OCI-LY3 (cell line): ENCODE data around the gene TYSND1.
"Not testable (repeated sequence)": the region's sequence is repeated elsewhere in the genome, so short reads cannot be mapped to it uniquely, and the experiment has no call there.

Experiments
- H2AFZ ChIP-seq: fragments of 200-600, 300-600 bp; shearing (Covaris generic); 2 replicates; pipeline ENCODE4 v1.6.0; 2014; ENCODE audit warnings: antibody characterized with exemption, low read depth, low read length
- H3K27ac ChIP-seq: fragments of 200-600, 300-600 bp; sonication (generic); 2 replicates; pipeline ENCODE4 v1.5.1; 2014; ENCODE audit warnings: mild to moderate bottlenecking, low read length, moderate library complexity, mixed read lengths
- H3K27me3 ChIP-seq: fragments of 200-600, 300-600 bp; sonication (generic); 2 replicates; pipeline ENCODE4 v1.6.1; 2014; ENCODE audit warnings: low read depth, low read length, mixed read lengths
- H3K36me3 ChIP-seq: fragments of 200-600, 300-600 bp; sonication (generic); replicated peaks from 2 replicates; pipeline ENCODE3; 2014; ENCODE audit warnings: low read depth, low read length, mixed read lengths
- H3K4me1 ChIP-seq: fragments of 300-600, 200-600 bp; sonication (generic); 2 replicates; pipeline ENCODE4 v1.6.1; 2014; ENCODE audit warnings: low read length, mixed read lengths
- H3K4me2 ChIP-seq: fragments of 200-600, 300-600 bp; sonication (generic); 2 replicates; pipeline ENCODE4 v1.6.1; 2014; ENCODE audit warnings: low read length, mixed read lengths
- H3K4me3 ChIP-seq: fragments of 300-600, 200-600 bp; sonication (generic); 2 replicates; pipeline ENCODE4 v1.5.1; 2014; ENCODE audit warnings: antibody characterized with exemption, mild to moderate bottlenecking, low read length, moderate library complexity
- H3K79me2 ChIP-seq: fragments of 300-600, 200-600 bp; shearing (Covaris generic); 2 replicates; pipeline ENCODE4 v1.6.1; 2014; ENCODE audit warnings: mild to moderate bottlenecking, low read length, mixed read lengths
- H3K9ac ChIP-seq: fragments of 300-600, 200-600 bp; shearing (Covaris generic); 2 replicates; pipeline ENCODE4 v1.6.0; 2014; ENCODE audit warnings: mild to moderate bottlenecking, low read length, moderate library complexity
- H3K9me3 ChIP-seq: fragments of 200-600, 300-600 bp; shearing (Covaris generic); 2 replicates; pipeline ENCODE4 v1.6.1; 2014; ENCODE audit warnings: low read length, mixed read lengths; ENCODE audit not compliant: insufficient read depth
- H4K20me1 ChIP-seq: fragments of 200-600, 300-600 bp; sonication (generic); 2 replicates; pipeline ENCODE4 v1.6.1; 2016; ENCODE audit warnings: low read length, mixed read lengths; ENCODE audit not compliant: insufficient read depth
- CTCF ChIP-seq: fragments of 200-600, 300-600 bp; sonication (generic); IDR thresholded peaks from 2 replicates; pipeline ENCODE4 v1.5.1; 2014; ENCODE audit warnings: antibody characterized with exemption, low read length, low read depth
- EZH2phosphoT487 ChIP-seq: fragments of 200-600 bp; shearing (Covaris generic); IDR thresholded peaks from 2 replicates; pipeline ENCODE4 v1.6.1; 2018; ENCODE audit warnings: antibody characterized with exemption, mixed run types, low read depth

Gene TYSND1

GRCh38 chr10:70124415-70124814 is 22.1 kb downstream of the TYSND1 start:
- H3K36me3 ChIP-seq: no peaks in the 10 kb centered on the region
- no peak overlapping the region for H3K27ac ChIP-seq
- no peaks in the 10 kb centered on the region for H4K20me1 ChIP-seq
- no peak overlapping the region for H3K4me3 ChIP-seq
- H3K9ac ChIP-seq: no peak overlapping the region
- H3K27me3 ChIP-seq: no peaks in the 10 kb centered on the region
- H3K4me2 ChIP-seq: no peak overlapping the region
- no peaks in the 10 kb centered on the region for H3K9me3 ChIP-seq
- no peak overlapping the region for H2AFZ ChIP-seq
- H3K79me2 ChIP-seq: no peaks in the 10 kb centered on the region
- no peak for TF ChIP-seq EZH2phosphoT487
- no peak for TF ChIP-seq CTCF
- H3K4me1 ChIP-seq: no peaks in the 10 kb centered on the region

GRCh38 chr10:70123817-70124216 is 22.7 kb downstream of the TYSND1 start:
- no peaks in the 10 kb centered on the region for H3K36me3 ChIP-seq
- no peaks in the 10 kb centered on the region for H3K27me3 ChIP-seq

GRCh38 chr10:70123166-70123565 is 23.3 kb downstream of the TYSND1 start:
- H3K27ac ChIP-seq, H3K9me3 ChIP-seq, H3K4me3 ChIP-seq, H3K4me2 ChIP-seq, H3K9ac ChIP-seq, H3K36me3 ChIP-seq, H3K79me2 ChIP-seq, H4K20me1 ChIP-seq, H3K27me3 ChIP-seq, H2AFZ ChIP-seq, H3K4me1 ChIP-seq: not testable (repeated sequence)

More at GRCh38 chr10:70123817-70124216, 22.7 kb downstream of the TYSND1 start:
- H3K9me3 ChIP-seq: no peaks in the 10 kb centered on the region
- no peak overlapping the region for H2AFZ ChIP-seq
- H4K20me1 ChIP-seq: no peaks in the 10 kb centered on the region
- H3K4me1 ChIP-seq: no peaks in the 10 kb centered on the region
- no peak overlapping the region for H3K27ac ChIP-seq
- H3K9ac ChIP-seq: no peak overlapping the region
- no peak overlapping the region for H3K4me3 ChIP-seq
- TF ChIP-seq CTCF: no peak
- TF ChIP-seq EZH2phosphoT487: no peak
- no peaks in the 10 kb centered on the region for H3K79me2 ChIP-seq
- no peak overlapping the region for H3K4me2 ChIP-seq

GRCh38 chr10:70122742-70123141 is 23.8 kb downstream of the TYSND1 start:
- H3K9ac ChIP-seq: no peak overlapping the region
- H4K20me1 ChIP-seq: no peaks in the 10 kb centered on the region
- no peak overlapping the region for H3K4me3 ChIP-seq
- no peak overlapping the region for H3K4me2 ChIP-seq
- H3K4me1 ChIP-seq: no peaks in the 10 kb centered on the region
- TF ChIP-seq CTCF (no peak), EZH2phosphoT487 (no peak)
- no peak overlapping the region for H2AFZ ChIP-seq
- no peaks in the 10 kb centered on the region for H3K36me3 ChIP-seq
- no peaks in the 10 kb centered on the region for H3K79me2 ChIP-seq
- no peaks in the 10 kb centered on the region for H3K9me3 ChIP-seq
- no peak overlapping the region for H3K27ac ChIP-seq
- no peaks in the 10 kb centered on the region for H3K27me3 ChIP-seq
